ENCODE measurements around the gene MEIS3.

Gene MEIS3

GRCh38 chr19:47465957-47466356 lies 46.6 kb upstream of the MEIS3 start:
- peaks cover 32% of the 10 kb centered on the region for H3K27me3 ChIP-seq (ENCODE audit: insufficient read depth, poor library complexity, severe bottlenecking)
- H3K4me3 ChIP-seq (replicated peaks; ENCODE audit: insufficient read depth, low read length) = no peak overlapping the region
- TF ChIP-seq GABPA (IDR thresholded peaks at IDR 0.05; ENCODE audit: low read depth) = no peak
- TF ChIP-seq REST (IDR thresholded peaks at IDR 0.05; ENCODE audit: insufficient replicate concordance, low read depth) = no peak
- no peak for TF ChIP-seq SPI1 (IDR thresholded peaks at IDR 0.05; ENCODE audit: borderline replicate concordance, low read depth)
- no peak for TF ChIP-seq POLR2AphosphoS5 (IDR thresholded peaks at IDR 0.05; ENCODE audit: low read depth)
- TF ChIP-seq, protein P1, sequence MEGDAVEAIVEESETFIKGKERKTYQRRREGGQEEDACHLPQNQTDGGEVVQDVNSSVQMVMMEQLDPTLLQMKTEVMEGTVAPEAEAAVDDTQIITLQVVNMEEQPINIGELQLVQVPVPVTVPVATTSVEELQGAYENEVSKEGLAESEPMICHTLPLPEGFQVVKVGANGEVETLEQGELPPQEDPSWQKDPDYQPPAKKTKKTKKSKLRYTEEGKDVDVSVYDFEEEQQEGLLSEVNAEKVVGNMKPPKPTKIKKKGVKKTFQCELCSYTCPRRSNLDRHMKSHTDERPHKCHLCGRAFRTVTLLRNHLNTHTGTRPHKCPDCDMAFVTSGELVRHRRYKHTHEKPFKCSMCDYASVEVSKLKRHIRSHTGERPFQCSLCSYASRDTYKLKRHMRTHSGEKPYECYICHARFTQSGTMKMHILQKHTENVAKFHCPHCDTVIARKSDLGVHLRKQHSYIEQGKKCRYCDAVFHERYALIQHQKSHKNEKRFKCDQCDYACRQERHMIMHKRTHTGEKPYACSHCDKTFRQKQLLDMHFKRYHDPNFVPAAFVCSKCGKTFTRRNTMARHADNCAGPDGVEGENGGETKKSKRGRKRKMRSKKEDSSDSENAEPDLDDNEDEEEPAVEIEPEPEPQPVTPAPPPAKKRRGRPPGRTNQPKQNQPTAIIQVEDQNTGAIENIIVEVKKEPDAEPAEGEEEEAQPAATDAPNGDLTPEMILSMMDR (IDR thresholded peaks at IDR 0.05; ENCODE audit: insufficient read depth, low read length) = no peak
- H3K27ac ChIP-seq (replicated peaks) = no peak overlapping the region
- DNase-seq (ENCODE audit: low read depth in 1 of 2, low spot score in 1 of 2) = no peak

- TF ChIP-seq REST (IDR thresholded peaks at IDR 0.05; ENCODE audit: insufficient replicate concordance, low read depth) (no peak), POLR2AphosphoS5 (IDR thresholded peaks at IDR 0.05; ENCODE audit: low read depth) (no peak), GABPA (IDR thresholded peaks at IDR 0.05; ENCODE audit: low read depth) (no peak), SPI1 (IDR thresholded peaks at IDR 0.05; ENCODE audit: borderline replicate concordance, low read depth) (no peak)
- TF ChIP-seq, protein P1 (IDR thresholded peaks at IDR 0.05; ENCODE audit: insufficient read depth, low read length) = no peak
- Histone ChIP-seq H3K4me3 (replicated peaks; ENCODE audit: insufficient read depth, low read length) (no peak overlapping the region), H3K27me3 (ENCODE audit: insufficient read depth, poor library complexity, severe bottlenecking) (peaks cover 22% of the 10 kb centered on the region), H3K27ac (replicated peaks) (no peak overlapping the region)
- DNase-seq (ENCODE audit: low read depth in 1 of 2, low spot score in 1 of 2) = no peak
Observed at GRCh38 chr19:47464675-47465419, 45.5 kb upstream of the MEIS3 start.

DNA sequence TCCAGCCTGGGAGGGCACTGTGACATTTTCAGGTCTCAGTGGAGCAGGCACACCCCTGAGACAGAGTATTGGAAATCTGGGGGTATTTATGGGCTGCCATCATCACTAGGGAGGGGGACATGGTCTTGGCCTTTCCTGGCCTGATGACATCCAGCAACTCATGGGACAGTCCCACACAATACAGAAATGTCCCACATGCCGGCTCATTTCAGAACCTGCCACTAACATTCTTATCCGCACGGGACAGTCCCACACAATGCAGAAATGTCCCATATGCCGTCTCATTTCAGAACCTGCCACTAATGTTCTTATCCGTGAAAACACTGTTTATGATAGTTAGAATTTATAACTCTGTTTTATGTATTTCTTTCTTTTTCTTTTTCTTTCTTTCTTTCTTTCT lies 42.5 kb upstream of the MEIS3 start:
- no peak for DNase-seq (ENCODE audit: low read depth in 1 of 2, low spot score in 1 of 2)
- Histone ChIP-seq H3K4me3 (replicated peaks; ENCODE audit: insufficient read depth, low read length) (no peak overlapping the region), H3K27ac (replicated peaks) (no peak overlapping the region), H3K27me3 (ENCODE audit: insufficient read depth, poor library complexity, severe bottlenecking) (peaks cover 13% of the 10 kb centered on the region)
- TF ChIP-seq GABPA (IDR thresholded peaks at IDR 0.05; ENCODE audit: low read depth) (no peak), REST (IDR thresholded peaks at IDR 0.05; ENCODE audit: insufficient replicate concordance, low read depth) (no peak), SPI1 (IDR thresholded peaks at IDR 0.05; ENCODE audit: borderline replicate concordance, low read depth) (no peak), POLR2AphosphoS5 (IDR thresholded peaks at IDR 0.05; ENCODE audit: low read depth) (no peak)
- TF ChIP-seq, protein P1 (IDR thresholded peaks at IDR 0.05; ENCODE audit: insufficient read depth, low read length) = no peak

Measured in HL-60 (cell line).